Transverse colon (tissue), 3 donors: Measurements from ENCODE around the gene ZNF362.

Source experiments
- EP300 ChIP-seq: sonication (generic); formaldehyde crosslinking; IDR thresholded peaks from one replicate; pipeline ENCODE4 v1.6.1; 2017; ENCODE audit warnings: antibody characterized with exemption, low read depth
- POLR2A ChIP-seq: fragments of 450-650 bp; IDR thresholded peaks from one replicate; pipeline ENCODE4 v1.6.1; 2016; ENCODE audit warnings: antibody characterized with exemption, mild to moderate bottlenecking, moderate library complexity
- POLR2AphosphoS5 ChIP-seq, 3 donors: sonication (generic); formaldehyde crosslinking; IDR thresholded peaks; one replicate each; pipeline ENCODE4 v1.6.1; 2016; ENCODE audit warnings: antibody characterized with exemption in 3 of 3

DNA sequence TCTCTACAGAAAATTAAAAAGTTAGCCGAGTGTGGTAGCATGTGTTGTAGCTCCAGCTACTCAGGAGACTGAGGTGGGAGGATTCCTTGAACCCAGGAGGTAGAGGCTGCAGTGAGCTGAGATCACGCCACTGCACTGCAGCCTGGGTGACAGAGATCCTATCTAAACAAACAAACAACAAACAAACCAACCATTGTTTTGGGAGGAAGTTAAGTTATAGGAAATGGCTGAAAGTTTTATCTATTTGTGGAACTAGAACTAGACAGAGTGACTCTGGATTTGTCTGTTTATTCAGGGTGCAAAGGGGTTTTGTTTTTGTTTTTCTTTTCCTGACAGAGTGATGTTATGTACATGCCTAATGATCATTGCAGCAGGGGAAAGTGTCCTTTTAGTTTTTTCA is 31.0 kb downstream of the ZNF362 start:
- TF ChIP-seq POLR2AphosphoS5 (IDR thresholded peaks at IDR 0.05) = no peak
- no peak for TF ChIP-seq EP300
- no peak for TF ChIP-seq POLR2A
